Gastrocnemius medialis (tissue), 4 donors: ENCODE data around the gene ZDHHC18. TPM values are rescaled to one million over a fixed set of nuclear protein-coding genes. Genes with fewer than 3 reads are reported as not detected.

Source experiments
- ATAC-seq, 2 donors: fragments of 150-250 bp; one replicate each; pipeline ENCODE4 v1.9.1; 2016
- DNase-seq, 2 donors: peaks; one replicate each; pipeline ENCODE4 v3.0.0-alpha.2; 2019
- H3K27ac ChIP-seq, 4 donors: fragments of 200-600 bp; sonication (generic); 1 replicate in 1 of 4; 2 replicates in 3 of 4; pipeline ENCODE4 v1.5.1; 2016 to 2018; ENCODE audit warnings: mild to moderate bottlenecking in 2 of 4, moderate library complexity in 1 of 4
- H3K27me3 ChIP-seq, 3 donors: fragments of 200-600 bp; sonication (generic) in 2 of 3; 1 replicate in 1 of 3; 2 replicates in 2 of 3; pipeline versions ENCODE4 v1.5.1 to v1.6.0; 2016 to 2019; ENCODE audit warnings: mild to moderate bottlenecking in 1 of 3, moderate library complexity in 1 of 3
- H3K36me3 ChIP-seq, 2 donors: fragments of 200-600 bp; sonication (generic) in 1 of 2; one replicate each; pipeline ENCODE4 v1.5.1; 2017 to 2018
- H3K4me1 ChIP-seq, 2 donors: fragments of 200-600 bp; sonication (generic) in 1 of 2; one replicate each; pipeline ENCODE4 v1.5.1; 2016 to 2017; ENCODE audit warnings: mild to moderate bottlenecking in 2 of 2
- H3K4me3 ChIP-seq, 4 donors: fragments of 200-600 bp; sonication (generic) in 3 of 4; 1 replicate in 1 of 4; 2 replicates in 3 of 4; pipeline ENCODE4 v1.5.1; 2016 to 2019; ENCODE audit warnings: mild to moderate bottlenecking in 2 of 4
- H3K9me3 ChIP-seq, 3 donors: fragments of 200-600 bp; sonication (generic) in 2 of 3; 1 replicate in 1 of 3; 2 replicates in 2 of 3; pipeline ENCODE4 v1.5.1; 2016 to 2019
- CTCF ChIP-seq, 5 experiments: fragments of 450-650 bp in 3 of 5; fragments of 200-600 bp in 2 of 5; sonication (generic) in 2 of 5; IDR thresholded peaks in 4 of 5; conservative IDR thresholded peaks in 1 of 5; 1 replicate in 4 of 5; 2 replicates in 1 of 5; pipeline ENCODE4 v1.5.1; 2016 to 2019; ENCODE audit warnings: antibody characterized with exemption in 5 of 5, mild to moderate bottlenecking in 3 of 5, moderate library complexity in 3 of 5
- POLR2A ChIP-seq, 2 donors: fragments of 450-650 bp; IDR thresholded peaks; one replicate each; pipeline ENCODE4 v1.6.1; 2017; ENCODE audit warnings: antibody characterized with exemption in 2 of 2, mild to moderate bottlenecking in 2 of 2, moderate library complexity in 2 of 2
- in situ Hi-C, 4 donors: fragments of 200-750 bp; cut with MboI; loops; one replicate each; pipeline versions ENCODE4 v1.15.0 to v1.8.0; 2017; ENCODE audit warnings: low sequenced_read_pairs in 4 of 4
- intact Hi-C: fragments of 100-400 bp; cut with DNase I; formaldehyde crosslinking; loops from one replicate; pipeline ENCODE4 v1.15.1; 2023; ENCODE audit warnings: low total_unique reads
- total RNA-seq, 4 donors: library from RNA; depleted of rRNA; stranded (reverse); fragments of >200 nt; gene quantifications; one replicate each; pipeline versions ENCODE4 v1.1.0 to v1.2.3, GENCODE V29; 2016

The ZDHHC18 gene
- total RNA-seq, 4 donors from 2014 or later, result 8.1 to 16.3 (median 12.5) TPM

- Histone ChIP-seq H3K4me3 (no peak overlapping the region), H3K9me3 (no peaks in the 10 kb centered on the region), H3K27me3 (no peaks in the 10 kb centered on the region), H3K27ac (no peak overlapping the region), H3K36me3 (peaks cover 0 to 2% of the 10 kb centered on the region in 2 donors), H3K4me1 (peaks cover 4 to 17% of the 10 kb centered on the region in 2 donors)
- no peak for DNase-seq
- TF ChIP-seq CTCF (IDR thresholded peaks at IDR 0.05 in 4 of 5, conservative IDR thresholded peaks at IDR 0.05 in 1 of 5), result no peak
- no peak for TF ChIP-seq POLR2A (IDR thresholded peaks at IDR 0.05)
- in situ Hi-C loops, result no loop called here
- no peak for ATAC-seq
- intact Hi-C loops, result no loop called here
Observed at GRCh38 chr1:26861286-26861701, 34.8 kb downstream of the ZDHHC18 start.

GRCh38 chr1:26861889-26862378, 35.4 kb downstream of the ZDHHC18 start:
- in situ Hi-C loops (no loop called here), intact Hi-C loops (no loop called here)
- Histone ChIP-seq H3K27me3 (no peaks in the 10 kb centered on the region), H3K9me3 (no peaks in the 10 kb centered on the region), H3K4me3 (no peak overlapping the region), H3K36me3 (no peaks in the 10 kb centered on the region), H3K27ac (no peak overlapping the region), H3K4me1 (peaks cover 4 to 17% of the 10 kb centered on the region in 2 donors)
- no peak for DNase-seq
- TF ChIP-seq POLR2A (IDR thresholded peaks at IDR 0.05) (no peak), CTCF (IDR thresholded peaks at IDR 0.05 in 4 of 5, conservative IDR thresholded peaks at IDR 0.05 in 1 of 5) (no peak)
- no peak for ATAC-seq

GRCh38 chr1:26862781-26863684, 36.5 kb downstream of the ZDHHC18 start, which contains the start of gene SFN:
Gene SFN (plus strand): TSS chr1:26863149. CDS start chr1:26863213, 64 bp downstream.
- ATAC-seq (no peak), DNase-seq (no peak)
- Histone ChIP-seq H3K4me3 (no peak within 1 kb of the TSS), H3K9me3 (no peaks in the 10 kb centered on the region), H3K27ac (no peak within 1 kb of the TSS), H3K36me3 (no peaks in the 10 kb centered on the region), H3K27me3 (no peaks in the 10 kb centered on the region), H3K4me1 (peaks cover 4 to 17% of the 10 kb centered on the region in 2 donors)
- intact Hi-C loops, result no loop called here
- in situ Hi-C loops, result no loop called here
- TF ChIP-seq POLR2A (IDR thresholded peaks at IDR 0.05) (no peak), CTCF (IDR thresholded peaks at IDR 0.05 in 4 of 5, conservative IDR thresholded peaks at IDR 0.05 in 1 of 5) (no peak)

- intact Hi-C loops (loop anchor here (2.0 kb wide), 1 partner anchor 37 kb away; the partner anchor contains the start of gene ZDHHC18), in situ Hi-C loops (no loop called here)
- H3K4me3 ChIP-seq, result no peak overlapping the region
Observed at GRCh38 chr1:26863685-26864077, 37.2 kb downstream of the ZDHHC18 start.

More at GRCh38 chr1:26863685-26864077, 37.2 kb downstream of the ZDHHC18 start:
- H3K9me3 ChIP-seq, result no peaks in the 10 kb centered on the region
- peaks cover 4 to 17% of the 10 kb centered on the region in 2 donors for H3K4me1 ChIP-seq
- H3K36me3 ChIP-seq, result no peaks in the 10 kb centered on the region
- no peak for TF ChIP-seq POLR2A (IDR thresholded peaks at IDR 0.05)
- no peaks in the 10 kb centered on the region for H3K27me3 ChIP-seq
- H3K27ac ChIP-seq, result no peak overlapping the region
- ATAC-seq (no peak), DNase-seq (no peak)
